ENCODE measurements around the gene LGI2.

The LGI2 gene, protein sequence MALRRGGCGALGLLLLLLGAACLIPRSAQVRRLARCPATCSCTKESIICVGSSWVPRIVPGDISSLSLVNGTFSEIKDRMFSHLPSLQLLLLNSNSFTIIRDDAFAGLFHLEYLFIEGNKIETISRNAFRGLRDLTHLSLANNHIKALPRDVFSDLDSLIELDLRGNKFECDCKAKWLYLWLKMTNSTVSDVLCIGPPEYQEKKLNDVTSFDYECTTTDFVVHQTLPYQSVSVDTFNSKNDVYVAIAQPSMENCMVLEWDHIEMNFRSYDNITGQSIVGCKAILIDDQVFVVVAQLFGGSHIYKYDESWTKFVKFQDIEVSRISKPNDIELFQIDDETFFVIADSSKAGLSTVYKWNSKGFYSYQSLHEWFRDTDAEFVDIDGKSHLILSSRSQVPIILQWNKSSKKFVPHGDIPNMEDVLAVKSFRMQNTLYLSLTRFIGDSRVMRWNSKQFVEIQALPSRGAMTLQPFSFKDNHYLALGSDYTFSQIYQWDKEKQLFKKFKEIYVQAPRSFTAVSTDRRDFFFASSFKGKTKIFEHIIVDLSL

DNA sequence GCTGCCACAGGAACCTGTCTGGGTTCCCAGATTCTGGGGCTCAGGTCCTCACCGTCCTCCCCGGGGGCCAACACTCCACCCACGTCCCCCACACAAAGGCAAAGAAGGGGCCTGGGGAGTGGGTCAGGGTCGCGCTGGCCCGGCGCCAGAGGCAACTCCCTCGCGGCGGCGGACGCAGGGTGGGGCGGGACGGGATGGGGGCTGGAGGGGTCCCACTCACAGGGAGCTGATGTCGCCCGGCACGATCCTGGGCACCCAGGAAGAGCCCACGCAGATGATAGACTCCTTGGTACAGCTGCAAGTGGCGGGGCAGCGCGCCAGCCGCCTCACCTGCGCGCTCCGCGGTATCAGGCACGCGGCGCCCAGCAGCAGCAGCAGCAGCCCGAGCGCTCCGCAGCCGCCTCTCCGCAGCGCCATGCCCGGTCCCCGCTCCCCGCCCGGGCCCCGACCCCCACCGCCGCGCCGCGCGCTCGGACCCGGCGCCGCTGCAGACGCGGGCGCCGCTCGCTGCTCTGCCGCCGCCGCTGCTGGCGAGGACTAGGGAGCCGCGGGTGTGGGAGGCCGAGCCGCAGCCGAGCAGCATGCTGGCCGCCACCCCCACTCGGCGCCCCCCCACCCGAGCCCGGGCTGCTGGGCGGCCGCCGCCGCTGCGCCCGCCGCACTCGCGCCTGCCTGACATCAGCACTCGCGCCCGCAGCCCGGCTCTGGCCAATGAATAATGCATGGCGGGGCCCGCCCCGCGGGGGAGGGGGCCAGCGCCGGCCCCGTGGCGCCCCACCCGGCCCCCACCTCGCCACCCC is at the start of gene LGI2:
Gene LGI2, minus strand, starts transcription at position 670 of the 800 bp plus-strand sequence. Its CDS starts 253 bp downstream, at position 417.
- no peak for DNase-seq (ENCODE audit: extremely low read depth, insufficient read length)
- Histone ChIP-seq H3K27me3 (replicated peaks; ENCODE audit: control insufficient read depth, insufficient read depth, low read length) (peaks cover 1% of the 10 kb centered on the region), H3K36me3 (ENCODE audit: control insufficient read depth, insufficient read depth, low read length) (no peaks in the 10 kb centered on the region), H3K4me3 (replicated peaks; ENCODE audit: low read depth, low read length) (no peak within 1 kb of the TSS)
- TF ChIP-seq, protein P1, sequence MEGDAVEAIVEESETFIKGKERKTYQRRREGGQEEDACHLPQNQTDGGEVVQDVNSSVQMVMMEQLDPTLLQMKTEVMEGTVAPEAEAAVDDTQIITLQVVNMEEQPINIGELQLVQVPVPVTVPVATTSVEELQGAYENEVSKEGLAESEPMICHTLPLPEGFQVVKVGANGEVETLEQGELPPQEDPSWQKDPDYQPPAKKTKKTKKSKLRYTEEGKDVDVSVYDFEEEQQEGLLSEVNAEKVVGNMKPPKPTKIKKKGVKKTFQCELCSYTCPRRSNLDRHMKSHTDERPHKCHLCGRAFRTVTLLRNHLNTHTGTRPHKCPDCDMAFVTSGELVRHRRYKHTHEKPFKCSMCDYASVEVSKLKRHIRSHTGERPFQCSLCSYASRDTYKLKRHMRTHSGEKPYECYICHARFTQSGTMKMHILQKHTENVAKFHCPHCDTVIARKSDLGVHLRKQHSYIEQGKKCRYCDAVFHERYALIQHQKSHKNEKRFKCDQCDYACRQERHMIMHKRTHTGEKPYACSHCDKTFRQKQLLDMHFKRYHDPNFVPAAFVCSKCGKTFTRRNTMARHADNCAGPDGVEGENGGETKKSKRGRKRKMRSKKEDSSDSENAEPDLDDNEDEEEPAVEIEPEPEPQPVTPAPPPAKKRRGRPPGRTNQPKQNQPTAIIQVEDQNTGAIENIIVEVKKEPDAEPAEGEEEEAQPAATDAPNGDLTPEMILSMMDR (IDR thresholded peaks at IDR 0.05; ENCODE audit: insufficient read depth, low read length, poor library complexity, severe bottlenecking), result no peak

DNA sequence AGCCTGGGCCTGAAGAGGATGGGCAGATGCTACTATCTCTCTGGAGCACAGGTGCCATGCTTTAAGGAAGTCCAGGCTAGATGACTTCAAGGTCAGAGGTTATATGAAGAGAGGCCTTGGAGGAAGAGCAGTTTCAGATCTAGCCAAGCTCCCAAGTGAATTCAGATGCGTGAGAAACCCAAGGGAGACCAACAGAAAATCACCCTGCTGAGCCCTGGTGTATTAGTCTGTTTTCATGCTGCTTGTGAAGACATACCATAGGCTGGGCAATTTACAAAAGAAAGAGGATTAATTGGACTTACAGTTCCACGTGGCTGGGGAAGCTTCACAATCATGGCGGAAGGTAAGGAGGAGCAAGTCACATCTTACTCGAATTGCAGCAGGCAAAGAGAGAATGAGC is 47.8 kb upstream of the LGI2 start:
- H3K27me3 ChIP-seq (replicated peaks; ENCODE audit: control insufficient read depth, insufficient read depth, low read length), result no peaks in the 10 kb centered on the region
- H3K36me3 ChIP-seq (ENCODE audit: control insufficient read depth, insufficient read depth, low read length), result no peaks in the 10 kb centered on the region
- no peak overlapping the region for H3K4me3 ChIP-seq (replicated peaks; ENCODE audit: low read depth, low read length)
- TF ChIP-seq, protein P1 (IDR thresholded peaks at IDR 0.05; ENCODE audit: insufficient read depth, low read length, poor library complexity, severe bottlenecking), result no peak
- no peak for DNase-seq (ENCODE audit: extremely low read depth, insufficient read length)

DNA sequence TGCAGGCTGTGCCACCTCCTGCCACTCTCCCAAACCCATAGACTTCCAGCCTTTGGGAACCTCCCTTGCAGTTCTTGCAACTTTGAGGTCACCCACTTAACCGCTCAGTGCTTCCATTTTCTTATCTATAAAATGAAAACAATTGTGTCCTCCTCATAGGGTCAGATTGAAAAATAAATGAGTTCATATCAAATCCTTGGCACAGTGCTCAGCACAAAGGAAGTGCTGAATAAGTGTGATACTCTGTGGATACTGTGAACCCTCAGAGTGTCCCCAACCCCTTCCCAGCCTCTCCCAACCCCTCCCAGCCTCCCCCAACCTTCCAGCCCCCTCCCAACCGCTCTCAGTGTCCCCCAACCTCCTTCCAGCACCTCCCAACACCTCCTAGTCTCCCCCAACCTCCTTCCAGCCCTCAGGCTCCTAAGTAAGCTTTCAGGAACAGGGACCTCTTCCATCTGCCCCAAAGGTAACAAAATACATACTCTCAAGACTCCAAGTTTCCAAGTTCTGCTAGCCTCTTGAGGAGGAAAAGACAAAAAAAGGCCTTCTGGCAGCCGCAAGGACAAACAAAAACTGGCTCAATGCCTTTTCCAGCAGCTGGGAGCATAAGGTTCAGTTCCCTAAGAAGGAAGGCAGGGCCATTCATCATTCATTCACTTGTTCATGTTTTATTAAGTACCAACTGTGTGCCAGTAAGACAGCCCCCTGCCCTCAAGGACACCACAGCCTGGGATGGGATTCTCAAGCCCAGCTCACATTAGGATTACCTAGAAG is 46.1 kb upstream of the LGI2 start:
- no peaks in the 10 kb centered on the region for H3K27me3 ChIP-seq (replicated peaks; ENCODE audit: control insufficient read depth, insufficient read depth, low read length)
- DNase-seq (ENCODE audit: extremely low read depth, insufficient read length), result no peak
- no peak overlapping the region for H3K4me3 ChIP-seq (replicated peaks; ENCODE audit: low read depth, low read length)
- TF ChIP-seq, protein P1 (IDR thresholded peaks at IDR 0.05; ENCODE audit: insufficient read depth, low read length, poor library complexity, severe bottlenecking), result no peak
- no peaks in the 10 kb centered on the region for H3K36me3 ChIP-seq (ENCODE audit: control insufficient read depth, insufficient read depth, low read length)

DNA sequence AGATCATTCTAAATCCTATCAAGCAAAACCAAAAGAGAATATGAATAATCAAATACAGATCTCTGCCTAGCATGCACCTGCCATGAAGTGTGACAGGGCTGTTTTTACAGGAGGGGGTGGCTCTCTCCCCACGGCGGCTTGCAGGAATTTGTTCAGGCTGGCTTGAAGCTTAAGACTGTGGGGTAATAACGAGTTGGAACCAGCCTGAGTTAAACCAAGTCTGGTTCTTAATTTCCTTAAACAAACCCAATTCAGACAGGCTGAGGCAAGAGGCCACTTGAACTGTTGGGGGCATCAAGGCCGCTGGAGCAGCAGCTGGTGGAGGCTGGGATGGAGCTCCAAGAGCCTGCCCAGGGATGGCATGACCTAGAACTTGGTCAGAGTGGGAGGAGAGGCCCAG is 45.1 kb upstream of the LGI2 start:
- TF ChIP-seq, protein P1 (IDR thresholded peaks at IDR 0.05; ENCODE audit: insufficient read depth, low read length, poor library complexity, severe bottlenecking), result no peak
- Histone ChIP-seq H3K27me3 (replicated peaks; ENCODE audit: control insufficient read depth, insufficient read depth, low read length) (no peaks in the 10 kb centered on the region), H3K4me3 (replicated peaks; ENCODE audit: low read depth, low read length) (no peak overlapping the region), H3K36me3 (ENCODE audit: control insufficient read depth, insufficient read depth, low read length) (no peaks in the 10 kb centered on the region)
- DNase-seq (ENCODE audit: extremely low read depth, insufficient read length), result no peak

DNA sequence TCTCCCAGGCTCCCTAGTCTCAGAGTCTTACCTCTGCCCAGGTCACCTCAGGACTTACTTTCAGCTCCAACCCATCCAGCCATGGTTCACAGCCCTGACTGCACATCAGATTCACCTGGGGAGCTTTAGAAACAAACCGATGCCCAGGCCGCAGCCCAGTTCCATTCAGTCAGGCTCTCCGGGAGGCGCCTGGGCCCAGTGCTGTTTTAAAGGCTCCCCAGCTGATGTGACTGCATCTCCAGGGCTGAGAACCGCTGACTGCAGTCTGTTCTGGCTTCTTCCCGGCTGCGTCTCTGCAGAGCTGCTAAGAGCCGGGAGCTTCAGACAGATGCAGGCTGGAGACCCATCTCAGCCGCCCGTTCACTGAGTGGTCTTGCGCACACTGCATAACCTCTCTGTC is 44.4 kb upstream of the LGI2 start:
- Histone ChIP-seq H3K36me3 (ENCODE audit: control insufficient read depth, insufficient read depth, low read length) (no peaks in the 10 kb centered on the region), H3K4me3 (replicated peaks; ENCODE audit: low read depth, low read length) (no peak overlapping the region), H3K27me3 (replicated peaks; ENCODE audit: control insufficient read depth, insufficient read depth, low read length) (no peaks in the 10 kb centered on the region)
- TF ChIP-seq, protein P1 (IDR thresholded peaks at IDR 0.05; ENCODE audit: insufficient read depth, low read length, poor library complexity, severe bottlenecking), result no peak
- DNase-seq (ENCODE audit: extremely low read depth, insufficient read length), result no peak

Measured in GM06990 (cell line).